ENCODE results near the gene TMEM200A.

- TF ChIP-seq POLR2AphosphoS5 (IDR thresholded peaks at IDR 0.05) (no peak), POLR2A (IDR thresholded peaks at IDR 0.05) (no peak), CTCF (IDR thresholded peaks at IDR 0.05) (no peak), EP300 (IDR thresholded peaks at IDR 0.05) (no peak)
Measured at GRCh38 chr6:130395164-130395563, 29.3 kb downstream of the TMEM200A start.
